ENCODE data around the gene SCUBE3.
A peak's percentile ranks its signal among the peaks of the same experiment; 100 is the strongest.

Gene SCUBE3

DNA sequence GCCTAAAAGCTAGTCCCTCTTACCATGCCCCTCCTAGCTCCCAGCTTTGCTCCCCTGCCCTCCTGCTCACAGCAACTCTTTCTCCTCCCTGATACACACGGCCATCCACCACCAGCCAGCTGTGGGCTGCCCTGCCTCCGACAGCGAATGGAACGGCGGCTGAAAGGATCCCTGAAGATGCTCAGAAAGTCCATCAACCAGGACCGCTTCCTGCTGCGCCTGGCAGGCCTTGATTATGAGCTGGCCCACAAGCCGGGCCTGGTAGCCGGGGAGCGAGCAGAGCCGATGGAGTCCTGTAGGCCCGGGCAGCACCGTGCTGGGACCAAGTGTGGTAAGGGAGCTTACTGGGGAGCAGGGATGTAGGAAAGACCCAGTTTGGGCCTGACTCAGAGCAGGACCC is 29.1 kb downstream of the SCUBE3 start:
- DNase-seq, result no peak

DNA sequence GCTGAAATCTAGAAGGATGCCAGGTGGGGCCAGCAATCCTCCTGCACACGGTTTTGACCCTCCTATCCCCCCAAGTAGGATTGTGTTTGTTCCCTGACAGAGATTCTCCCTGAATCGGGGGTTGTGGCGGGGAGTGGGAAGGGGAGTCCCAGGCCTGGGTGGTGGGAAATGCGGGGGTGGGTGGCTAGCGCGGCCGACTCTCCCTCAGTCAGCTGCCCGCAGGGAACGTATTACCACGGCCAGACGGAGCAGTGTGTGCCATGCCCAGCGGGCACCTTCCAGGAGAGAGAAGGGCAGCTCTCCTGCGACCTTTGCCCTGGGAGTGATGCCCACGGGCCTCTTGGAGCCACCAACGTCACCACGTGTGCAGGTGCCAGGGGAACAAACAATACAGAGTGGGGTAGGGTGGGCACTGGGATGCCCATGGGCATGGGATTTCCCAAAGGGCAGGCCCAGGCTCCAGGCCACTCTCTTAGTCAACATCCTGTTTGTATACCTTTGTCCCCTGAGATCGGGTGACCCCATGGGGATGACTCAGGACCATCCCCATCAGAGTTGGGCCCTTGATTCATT is 29.7 kb downstream of the SCUBE3 start:
- DNase-seq, result no peak

DNA sequence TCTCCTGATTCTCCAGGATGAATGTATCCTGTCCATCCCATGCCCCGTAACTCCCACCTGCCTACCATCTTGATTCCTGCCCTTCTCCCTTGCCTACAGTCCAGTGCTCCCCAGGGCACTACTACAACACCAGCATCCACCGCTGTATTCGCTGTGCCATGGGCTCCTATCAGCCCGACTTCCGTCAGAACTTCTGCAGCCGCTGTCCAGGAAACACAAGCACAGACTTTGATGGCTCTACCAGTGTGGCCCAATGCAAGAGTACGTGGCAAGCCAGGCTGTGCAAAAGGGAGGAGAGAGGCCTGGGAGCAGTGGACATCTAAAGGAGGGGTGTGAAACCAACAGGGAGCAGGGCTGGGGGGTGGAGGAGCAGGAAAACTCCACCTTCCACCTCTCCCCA is 30.8 kb downstream of the SCUBE3 start:
- DNase-seq, result no peak

DNA sequence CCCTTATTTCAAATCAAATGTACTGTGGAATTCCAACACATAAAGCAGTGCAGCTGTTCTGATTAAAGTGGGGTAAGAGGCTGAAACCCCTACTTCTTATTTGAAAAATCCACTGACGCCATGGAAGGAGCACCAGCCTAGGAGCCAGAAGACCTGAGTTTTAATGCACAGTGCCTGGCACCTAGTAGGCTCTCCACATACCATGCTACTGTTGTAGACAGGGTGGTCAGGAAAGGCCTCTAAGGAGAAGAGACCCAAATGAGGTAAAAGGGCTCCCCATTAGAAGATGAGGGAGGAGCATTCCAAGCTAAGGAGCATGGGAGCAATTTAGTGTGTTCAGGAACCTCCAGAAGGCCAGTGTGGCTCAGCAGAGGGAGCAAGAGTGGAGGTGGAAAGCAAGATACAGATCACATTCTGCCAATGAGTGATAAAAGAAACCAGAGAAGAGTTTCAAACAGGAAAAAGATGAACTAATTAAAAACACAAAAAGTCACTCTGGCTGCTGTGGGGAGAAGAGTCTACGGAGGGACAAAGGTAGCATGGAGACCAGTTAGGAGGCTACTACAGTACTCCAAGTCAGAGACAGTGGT is 34.0 kb downstream of the SCUBE3 start:
- DNase-seq, result no peak

DNA sequence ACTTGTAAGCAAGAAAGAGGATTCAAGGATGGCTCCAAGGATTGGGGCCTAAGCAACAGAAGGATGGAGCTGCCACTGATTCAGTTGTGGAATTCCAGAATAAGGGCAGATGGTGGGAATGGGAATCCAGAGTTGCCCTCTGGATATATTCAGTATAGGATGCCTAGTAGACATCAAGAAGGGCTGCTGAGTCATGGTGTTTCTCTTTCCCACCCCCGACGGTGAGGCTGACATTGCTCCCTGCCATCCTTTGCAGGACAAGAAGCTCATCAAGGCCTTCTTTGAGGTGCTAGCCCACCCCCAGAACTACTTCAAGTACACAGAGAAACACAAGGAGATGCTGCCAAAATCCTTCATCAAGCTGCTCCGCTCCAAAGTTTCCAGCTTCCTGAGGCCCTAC is 34.5 kb downstream of the SCUBE3 start:
- no peak for DNase-seq

DNA sequence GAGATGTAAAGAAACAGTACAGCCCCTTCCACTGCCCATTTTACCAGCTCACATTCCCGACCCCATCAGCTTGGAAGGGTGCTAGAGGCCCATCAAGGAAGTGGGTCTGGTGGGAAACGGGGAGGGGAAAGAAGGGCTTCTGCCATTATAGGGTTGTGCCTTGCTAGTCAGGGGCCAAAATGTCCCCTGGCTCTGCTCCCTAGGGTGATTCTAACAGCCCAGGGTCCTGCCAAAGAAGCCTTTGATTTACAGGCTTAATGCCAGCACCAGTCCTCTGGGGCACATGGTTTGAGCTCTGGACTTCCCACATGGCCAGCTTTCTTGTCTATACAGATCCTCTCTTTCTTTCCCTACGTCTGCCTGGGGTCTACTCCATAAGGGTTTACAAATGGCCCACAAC is 35.2 kb downstream of the SCUBE3 start:
- no peak for DNase-seq

DNA sequence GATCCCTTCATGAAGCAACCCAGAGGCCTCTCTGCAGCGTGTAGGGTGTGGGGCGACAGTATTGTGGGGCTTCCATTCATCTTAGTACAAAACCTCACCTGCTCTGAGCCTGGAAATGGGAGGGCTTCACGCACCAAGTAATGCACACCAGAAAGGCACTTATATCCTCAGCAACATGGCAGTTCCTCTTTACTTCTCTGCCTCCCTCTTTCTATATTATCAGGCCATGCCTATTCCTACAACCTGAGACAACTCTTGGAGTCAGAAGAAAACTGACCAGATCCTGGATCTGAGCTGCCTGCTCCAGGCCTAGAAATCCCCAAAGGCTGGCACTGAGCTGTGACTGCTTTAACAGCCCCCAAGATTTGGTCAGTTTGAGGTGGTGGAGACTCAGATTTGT is 38.2 kb downstream of the SCUBE3 start:
- DNase-seq, result no peak

DNA sequence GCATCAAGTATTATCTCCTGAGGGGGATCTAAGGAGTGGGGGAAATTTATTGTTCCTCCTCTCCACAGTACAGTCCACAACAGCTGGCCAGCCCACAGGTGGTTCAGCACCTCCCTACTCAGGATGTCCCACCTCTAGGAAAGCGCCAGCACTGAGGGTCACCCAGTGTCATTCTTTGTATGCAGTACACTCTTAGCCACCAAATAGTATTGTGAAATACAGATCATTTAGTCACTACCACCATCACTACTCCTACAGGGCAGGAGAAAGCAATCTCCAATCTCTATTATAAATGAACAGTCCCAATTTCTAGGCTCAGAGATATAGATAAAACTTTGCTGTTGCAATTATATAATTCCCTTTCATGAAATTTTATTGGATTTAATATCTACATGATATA is 39.5 kb downstream of the SCUBE3 start:
- DNase-seq, result no peak

DNA sequence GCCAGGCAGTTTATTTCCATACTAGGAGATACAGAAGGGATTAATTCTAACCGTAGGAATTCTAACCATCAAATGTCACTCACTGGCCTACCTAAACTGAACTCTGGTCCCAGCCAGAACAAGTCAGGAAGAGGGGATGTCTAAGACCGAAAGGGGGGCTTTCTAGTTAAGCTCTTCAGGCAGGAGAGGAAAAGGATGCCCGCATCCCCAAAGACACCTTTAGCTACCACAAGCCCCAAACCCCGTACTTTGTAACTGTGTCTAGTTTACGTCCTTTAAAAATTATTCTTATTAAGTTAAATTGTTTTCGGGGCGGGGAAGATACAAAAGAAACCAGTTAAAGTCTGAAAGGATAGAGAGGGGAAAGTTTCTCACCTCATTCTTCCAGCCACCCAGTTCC is 44.6 kb downstream of the SCUBE3 start:
- no peak for DNase-seq

DNA sequence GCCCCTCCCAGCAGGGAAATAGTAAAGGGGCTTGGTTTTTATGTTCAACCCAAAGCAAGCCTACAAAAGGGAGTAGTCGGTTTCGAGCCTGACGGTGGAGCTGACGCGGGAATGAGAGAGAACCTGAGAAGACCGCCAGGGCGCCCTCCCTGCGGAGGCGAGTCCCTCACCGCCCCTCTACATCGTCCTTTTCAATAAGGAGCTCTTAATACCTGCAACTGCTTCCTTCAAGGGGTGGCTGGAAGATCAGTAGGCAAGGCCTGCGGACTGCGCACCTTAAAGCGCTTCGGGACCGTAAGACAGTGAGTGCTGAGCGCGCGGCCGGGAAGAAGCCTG is 45.1 kb downstream of the SCUBE3 start:
- DNase-seq, result peak; percentile 61

DNA sequence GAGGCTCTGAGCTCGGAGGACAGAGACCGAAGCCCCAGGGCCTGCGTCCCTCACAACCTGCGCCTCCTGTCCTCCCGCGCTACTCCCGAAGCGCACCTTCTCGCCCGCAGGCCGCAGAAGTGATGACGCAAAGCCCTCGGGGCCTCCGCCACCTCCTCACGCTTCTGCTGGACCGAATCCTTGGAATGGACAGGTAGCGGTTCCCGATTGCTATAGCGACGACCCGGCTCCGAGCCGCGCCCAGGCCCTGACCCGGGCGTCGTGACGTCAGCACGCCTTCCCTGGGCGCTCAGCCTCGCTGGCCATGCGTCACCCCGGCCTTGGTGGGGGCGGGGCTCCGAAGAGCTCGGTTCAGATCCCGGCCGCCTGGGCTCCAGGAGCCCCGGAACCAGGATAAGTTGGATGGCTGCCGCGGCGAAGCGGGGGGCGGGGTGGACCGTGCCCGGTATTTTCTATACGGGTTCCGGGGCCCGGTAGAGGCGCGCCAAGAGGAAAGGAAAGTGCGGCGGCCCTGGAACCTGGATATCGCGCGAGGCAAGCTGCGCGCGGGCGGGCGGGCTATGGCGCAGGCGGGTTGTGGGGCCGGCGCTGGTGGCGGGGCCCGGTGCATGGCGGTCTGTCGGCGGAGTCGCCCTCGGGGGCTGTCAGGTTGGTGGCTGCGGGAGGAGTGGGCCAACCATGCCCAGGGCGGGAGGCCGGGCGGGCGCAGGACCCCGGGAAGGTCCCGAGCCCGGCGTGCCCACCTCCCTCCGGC is 45.6 kb downstream of the SCUBE3 start, which contains the start of gene ZNF76:
ZNF76 (plus strand) TSS at position 542 of the 754 bp plus-strand sequence. CDS start 21,417 bp downstream, outside the sequence.
- peak; percentile 97 for DNase-seq

DNA sequence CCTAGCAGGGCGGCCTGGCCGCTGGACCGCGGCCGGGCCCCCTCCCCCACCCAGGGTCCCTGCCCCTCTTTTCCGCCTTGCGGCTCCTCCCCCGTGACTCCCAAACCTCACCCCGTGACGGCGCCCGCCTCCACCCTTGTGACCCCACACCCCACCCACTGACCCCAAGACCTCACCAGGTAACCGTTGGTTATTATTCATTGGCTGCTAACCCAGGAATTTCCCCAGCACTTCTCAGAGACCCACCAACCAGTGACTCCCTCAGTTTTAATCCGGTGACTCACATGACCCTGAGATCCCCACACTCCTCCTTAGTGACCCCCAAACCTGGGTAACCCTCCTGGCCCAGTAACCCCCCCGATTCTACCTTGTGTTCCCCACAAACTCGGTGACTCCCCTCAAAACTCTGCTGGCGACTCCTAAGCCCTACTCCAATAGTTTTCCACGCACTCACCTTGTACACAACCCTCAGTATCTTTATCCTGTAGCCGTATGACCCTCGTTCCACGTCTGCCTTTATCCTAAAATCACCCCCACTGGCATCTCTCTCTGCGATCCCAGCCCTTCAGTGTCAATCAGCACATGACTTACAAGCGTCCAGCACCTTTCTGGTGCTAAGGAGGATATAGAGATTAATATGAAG is 46.3 kb downstream of the SCUBE3 start:
- peak; percentile 84 for DNase-seq

DNA sequence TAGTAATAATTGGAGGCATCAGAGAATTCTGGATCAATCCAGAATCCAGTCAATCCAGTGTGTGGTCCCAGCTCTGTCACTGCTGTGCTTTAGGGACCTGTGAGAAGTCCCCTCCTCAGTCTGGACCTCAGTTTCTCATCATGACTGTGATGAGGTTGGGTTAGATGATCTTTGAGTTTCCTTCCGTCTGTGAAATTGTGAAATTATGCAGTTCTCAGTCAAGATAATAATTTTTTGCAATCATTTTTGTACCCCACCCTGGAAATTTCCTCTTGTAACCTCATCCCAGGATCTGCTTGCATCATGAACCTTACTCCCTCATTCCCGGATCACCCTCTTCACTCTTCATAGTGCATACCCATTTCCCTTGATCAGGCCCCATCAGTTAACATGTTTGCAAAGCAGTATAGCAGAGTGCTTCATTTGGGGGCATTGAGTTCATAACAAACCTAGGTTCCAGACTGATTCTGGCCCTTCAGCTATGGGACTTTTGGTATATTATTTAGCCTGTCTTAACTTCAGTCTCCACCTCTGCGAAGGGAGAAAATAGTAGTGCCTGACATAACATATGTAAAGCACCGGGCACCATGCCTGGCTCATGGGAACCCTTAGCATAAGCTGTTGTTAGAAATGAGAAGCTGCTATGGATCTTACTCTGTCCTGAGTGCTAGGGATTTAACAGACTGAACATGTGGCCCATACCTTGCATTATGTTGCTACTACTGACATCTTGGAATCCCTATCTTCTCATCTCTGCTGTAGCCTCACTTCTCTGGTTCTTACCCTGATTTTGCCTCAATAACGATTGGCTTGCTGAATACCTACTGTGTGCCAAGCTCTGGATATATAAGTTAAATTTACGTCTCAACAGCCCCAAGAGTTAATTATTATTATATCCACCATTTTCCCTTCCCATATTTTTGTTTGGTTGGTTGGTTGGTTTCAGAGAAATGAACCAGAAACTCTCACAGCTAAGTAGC is 47.1 kb downstream of the SCUBE3 start:
- no peak for DNase-seq

DNA sequence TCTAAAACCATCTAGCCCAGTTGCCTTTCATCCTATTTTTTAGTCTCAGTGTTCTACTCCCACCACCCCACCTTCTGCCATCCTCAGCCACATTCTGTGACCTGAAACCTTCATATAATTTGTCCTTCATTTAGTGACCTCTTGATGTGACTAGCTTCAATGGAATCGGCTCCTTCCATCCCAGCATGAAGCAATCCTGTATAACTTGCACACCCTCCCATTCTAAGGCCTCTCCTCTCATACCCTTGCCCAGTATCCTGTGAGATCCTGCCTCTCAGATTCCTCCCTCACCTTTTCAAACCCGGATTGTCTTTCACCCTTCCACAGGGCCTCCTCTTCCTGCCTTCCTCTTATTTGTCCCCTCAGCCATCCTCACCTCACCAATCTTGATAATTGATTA is 48.8 kb downstream of the SCUBE3 start:
- DNase-seq, result no peak

DNA sequence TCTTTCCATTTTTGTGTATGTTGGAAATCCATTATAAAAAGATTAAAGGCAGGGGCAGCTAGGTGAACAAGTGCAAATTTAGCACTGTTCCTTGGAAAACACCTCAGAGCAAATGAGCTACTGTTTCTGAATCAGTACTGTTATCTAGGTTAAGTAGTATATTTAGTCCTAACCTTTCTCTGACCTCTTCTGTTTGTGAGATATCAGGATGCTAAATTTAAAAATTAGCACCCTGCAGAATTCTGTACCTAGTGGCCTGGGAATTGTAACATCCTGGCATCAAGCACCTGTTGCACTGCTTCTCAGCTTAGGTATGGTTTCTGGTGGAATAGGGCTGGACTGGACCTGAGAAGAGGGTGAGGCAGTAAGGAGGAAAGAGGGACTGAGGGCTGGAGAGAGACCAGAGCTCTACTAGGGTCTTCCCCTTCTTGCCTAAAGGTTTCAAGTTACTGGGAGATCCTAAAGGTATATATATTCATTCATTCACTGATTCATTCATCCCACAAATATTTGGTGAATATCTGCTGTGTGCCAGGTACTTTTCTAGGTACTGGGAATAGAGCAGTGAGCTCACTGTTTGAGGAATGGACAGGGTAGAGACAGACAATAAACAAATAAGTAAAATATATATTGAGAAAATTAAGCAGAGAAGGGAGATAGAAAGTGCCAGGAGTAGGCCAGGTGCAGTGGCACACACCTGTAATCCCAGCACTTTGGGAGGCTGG is 51.0 kb downstream of the SCUBE3 start:
- no peak for DNase-seq

DNA sequence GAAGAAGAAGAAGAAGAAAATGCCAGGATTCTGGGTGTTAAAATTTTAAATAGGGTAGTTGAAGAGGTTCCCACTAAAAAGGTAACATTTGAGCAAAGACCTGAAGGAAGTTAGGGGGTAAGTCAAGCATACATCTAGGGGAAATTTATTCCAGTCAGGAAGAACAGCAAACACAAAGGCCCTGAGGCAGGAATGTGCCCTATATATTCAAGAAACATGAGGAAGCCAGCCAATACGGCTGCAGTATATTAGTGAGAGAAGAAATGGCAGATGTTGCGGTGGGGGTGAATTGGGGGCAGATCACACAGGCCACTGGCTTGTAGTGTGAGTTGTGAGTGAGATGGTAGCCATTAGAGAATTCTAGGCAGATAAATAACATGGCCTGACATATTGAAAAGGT is 51.8 kb downstream of the SCUBE3 start:
- no peak for DNase-seq

DNA sequence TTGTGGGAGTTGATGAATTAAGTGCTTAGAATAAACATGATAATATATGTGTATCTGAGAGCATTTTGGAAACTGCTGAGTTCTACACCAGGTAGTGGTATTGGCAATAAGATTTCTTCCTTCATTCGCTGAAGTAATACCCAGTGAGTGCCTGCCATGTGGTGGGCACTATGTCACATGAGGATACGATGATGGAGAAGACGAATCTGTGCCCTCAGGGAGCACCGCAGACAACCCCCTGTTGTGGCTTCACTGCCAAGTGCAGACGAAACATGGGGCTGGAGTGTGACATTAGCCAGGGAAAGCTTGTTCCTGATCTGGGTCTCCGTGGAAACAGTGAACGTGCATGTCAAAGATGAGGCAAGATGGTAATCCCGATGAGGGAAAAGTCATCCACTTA is 53.7 kb downstream of the SCUBE3 start:
- DNase-seq, result no peak

DNA sequence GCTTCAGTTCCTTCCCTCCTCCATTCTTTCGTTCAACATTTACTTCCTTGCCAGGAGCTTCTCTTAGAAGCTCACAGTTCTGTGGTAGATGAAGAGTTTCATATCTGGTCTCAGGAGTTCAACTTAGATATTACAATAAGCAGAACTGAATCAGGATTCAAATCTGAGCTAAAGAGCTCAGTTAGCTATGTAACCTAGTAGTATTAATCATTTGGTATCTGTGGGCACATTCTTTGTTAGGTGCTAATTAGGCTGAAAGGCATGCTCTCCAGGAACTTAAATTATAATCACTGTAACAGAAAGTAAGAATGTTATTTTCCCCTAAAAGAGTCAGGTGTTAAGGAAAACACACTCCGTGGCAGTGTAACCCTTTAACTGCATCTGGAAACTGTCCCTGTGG is 54.1 kb downstream of the SCUBE3 start:
- DNase-seq, result no peak

DNA sequence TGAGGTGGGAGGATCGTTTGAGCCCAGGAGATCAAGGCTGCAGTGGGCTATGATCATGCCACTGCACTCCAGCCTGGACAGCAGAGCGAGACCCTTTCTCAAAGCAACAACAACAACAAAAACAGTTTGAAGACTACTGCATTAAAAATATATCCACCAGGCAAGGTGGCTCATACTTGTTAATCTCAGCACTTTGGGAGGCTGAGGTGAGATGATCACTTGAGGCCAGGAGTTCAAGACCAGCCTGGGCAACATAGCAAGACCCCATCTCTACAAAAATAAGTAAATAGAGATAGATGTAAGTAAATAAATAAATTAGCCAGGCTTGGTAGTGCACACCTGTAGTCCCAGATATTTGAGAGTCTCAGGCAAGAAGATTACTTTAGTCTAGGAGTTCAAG is 58.2 kb downstream of the SCUBE3 start:
- no peak for DNase-seq

DNA sequence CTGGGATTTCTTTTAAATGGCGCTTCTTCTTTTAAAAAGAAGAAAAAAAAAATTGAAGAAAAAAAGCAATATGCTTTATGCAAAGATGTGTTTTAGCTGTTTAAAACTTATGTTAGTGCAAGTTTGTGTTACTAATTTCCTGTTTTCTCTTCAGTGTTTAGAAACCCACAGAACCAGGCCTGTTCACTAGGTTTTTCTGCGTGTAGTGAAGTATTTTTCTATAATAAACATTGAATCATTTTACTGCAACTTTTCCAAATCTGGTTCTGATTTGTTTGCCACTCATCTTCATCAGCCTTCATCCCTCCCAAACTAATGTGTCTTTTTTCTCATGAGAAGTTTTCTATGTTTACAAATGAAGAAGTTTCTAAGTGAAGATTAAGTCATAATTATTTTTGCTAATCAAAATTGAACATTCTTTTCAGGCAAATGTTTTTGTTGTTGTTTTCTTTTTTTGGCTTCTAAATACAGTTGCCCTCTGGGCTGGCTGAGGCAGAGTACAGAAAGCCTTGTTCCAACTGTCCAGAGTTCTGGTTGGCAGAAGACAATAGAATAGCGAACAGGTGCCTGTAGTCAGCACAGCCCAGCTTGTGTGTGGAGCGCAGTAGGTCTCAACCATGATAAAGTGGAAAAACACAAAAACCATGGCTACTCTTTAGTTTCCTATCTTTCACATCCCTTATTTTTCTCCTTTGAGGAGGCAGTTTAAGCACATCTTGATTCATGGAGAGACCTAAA is 60.2 kb downstream of the SCUBE3 start:
- no peak for DNase-seq

DNA sequence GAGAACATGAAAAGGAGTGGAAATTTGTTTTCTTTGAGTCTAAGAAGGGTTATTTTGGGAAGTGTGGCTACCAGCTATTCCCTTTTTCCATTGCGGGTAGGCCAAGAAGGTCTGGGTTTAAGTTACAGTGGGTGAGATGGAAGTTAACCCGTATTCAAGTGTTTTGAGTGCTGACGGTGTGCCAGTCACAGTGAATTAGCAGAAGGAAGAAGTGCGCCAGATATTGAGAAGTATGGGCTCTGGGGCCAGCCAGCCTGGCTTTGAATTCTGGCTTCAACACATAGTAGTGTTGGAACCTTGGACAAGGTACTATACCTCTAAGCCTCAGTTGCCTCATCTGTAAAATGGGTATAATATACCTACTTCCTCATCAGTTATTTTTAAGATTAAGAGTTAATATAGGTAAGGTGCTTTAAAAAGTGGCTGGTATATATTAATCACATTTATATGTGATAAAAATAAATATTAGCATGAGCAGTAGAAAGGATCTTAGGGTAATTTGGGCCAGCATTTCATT is 62.0 kb downstream of the SCUBE3 start:
- DNase-seq, result no peak

All from stimulated activated CD4-positive, alpha-beta T cell treated with anti-CD3 and anti-CD28 coated beads, Interleukin-15, amount 100 ng/mL, for 24 hours (primary cell).